HG03432 (cell line): Measurements from ENCODE around the gene CASP9.
A peak's percentile ranks its signal among the peaks of the same experiment; 100 is the strongest.
"Not testable (repeated sequence)": the region's sequence is repeated elsewhere in the genome, so short reads cannot be mapped to it uniquely, and the experiment has no call there.

ENCODE experiments used
- ATAC-seq: cut with Tn5 transposase; IDR thresholded peaks from one replicate; pipeline ENCODE4 v1.9.1; 2021; ENCODE audit warnings: mild to moderate bottlenecking, moderate library complexity; ENCODE audit not compliant: unreplicated experiment

CASP9 gene

GRCh38 chr1:15526021-15526489, 2.0 kb upstream of the CASP9 start:
- ATAC-seq = no peak

GRCh38 chr1:15525050-15526020, 1.3 kb upstream of the CASP9 start:
- ATAC-seq = peak; percentile 42

GRCh38 chr1:15524283-15525049, 451 bp upstream of the CASP9 start:
- peak; percentile 44 for ATAC-seq

- ATAC-seq = no peak
These were observed 653 bp downstream of the CASP9 start for GRCh38 chr1:15523104-15524020.

- ATAC-seq = no peak
These were observed 1.5 kb downstream of the CASP9 start for GRCh38 chr1:15522551-15522950.

- not testable (repeated sequence) for ATAC-seq
These were observed 2.7 kb downstream of the CASP9 start for GRCh38 chr1:15521206-15521906.

GRCh38 chr1:15519625-15520024, 4.4 kb downstream of the CASP9 start:
- no peak for ATAC-seq

- ATAC-seq = no peak
These were observed 8.9 kb downstream of the CASP9 start for GRCh38 chr1:15515022-15515663.

- not testable (repeated sequence) for ATAC-seq
These were observed 9.5 kb downstream of the CASP9 start for GRCh38 chr1:15514557-15514956.

- ATAC-seq = no peak
These were observed 10.1 kb downstream of the CASP9 start for GRCh38 chr1:15513919-15514318.

GRCh38 chr1:15513192-15513591, 10.8 kb downstream of the CASP9 start:
- no peak for ATAC-seq

GRCh38 chr1:15510611-15511405, 13.2 kb downstream of the CASP9 start:
- ATAC-seq = no peak

GRCh38 chr1:15509586-15509985, 14.4 kb downstream of the CASP9 start:
- no peak for ATAC-seq

GRCh38 chr1:15508700-15509487, 15.1 kb downstream of the CASP9 start:
- no peak for ATAC-seq

GRCh38 chr1:15507278-15507677, 16.7 kb downstream of the CASP9 start:
- no peak for ATAC-seq

- ATAC-seq = no peak
These were observed 17.2 kb downstream of the CASP9 start for GRCh38 chr1:15506831-15507230.

- ATAC-seq = no peak
These were observed 19.6 kb downstream of the CASP9 start for GRCh38 chr1:15504436-15504835.
